AG04450 (cell line): ENCODE measurements around the gene NECAB3. TPM values are rescaled to one million over a fixed set of nuclear protein-coding genes. Genes with fewer than 3 reads are reported as not detected.

Experiments used
- CTCF ChIA-PET: fragments of 300-600, 350-600 bp; formaldehyde crosslinking; extraction: SDS; loops from one replicate; lab custom pipeline; 2022; ENCODE audit warnings: antibody characterized with exemption, inconsistent platforms; lab: Charles Lee
- POLR2A ChIA-PET: fragments of 350-600 bp; formaldehyde crosslinking; extraction: SDS; loops from one replicate; lab custom pipeline; 2021; ENCODE audit warnings: antibody characterized with exemption, inconsistent platforms; lab: Yijun Ruan, JAX
- DNase-seq: peaks from one replicate; pipeline ENCODE4 v3.0.0-alpha.2; 2011; ENCODE audit warnings: low read depth, low spot score
- H3K27ac ChIP-seq: one replicate; pipeline ENCODE4 v1.5.1; 2012; ENCODE audit warnings: low read depth, low read length, control low read depth
- H3K27me3 ChIP-seq: one replicate; pipeline ENCODE4 v1.6.0; 2012; ENCODE audit warnings: low read length; ENCODE audit not compliant: control insufficient read depth, insufficient read depth
- H3K4me3 ChIP-seq: 2 replicates; pipeline ENCODE4 v1.5.1; 2011; ENCODE audit warnings: mild to moderate bottlenecking, low read depth, low read length, control low read depth
- H3K9me3 ChIP-seq: 2 replicates; pipeline ENCODE4 v1.5.1; 2012; ENCODE audit warnings: low read length; ENCODE audit not compliant: control insufficient read depth, insufficient read depth
- CTCF ChIP-seq: IDR thresholded peaks from 2 replicates; pipeline ENCODE4 v1.5.1; 2011; ENCODE audit warnings: low read depth, low read length, control low read depth, inconsistent platforms
- polyA plus RNA-seq: library from polyadenylated mRNA; depleted of rRNA; stranded (reverse); fragments of >200 nt; gene quantifications from 2 replicates; pipeline ENCODE4 v1.2.3, GENCODE V29; 2011

The NECAB3 gene
- polyA plus RNA-seq, 1 experiment: 11.7 TPM

GRCh38 chr20:33663161-33664084 lies 10.8 kb downstream of the NECAB3 start:
- no peak for TF ChIP-seq CTCF
- DNase-seq: no peak

GRCh38 chr20:33662172-33662571 lies 12.1 kb downstream of the NECAB3 start, which contains the start of gene C20orf144:
TSS of gene C20orf144 (plus strand) at chr20:33662327. CDS start at chr20:33662346, 19 bp downstream.
- Histone ChIP-seq H3K27me3 (no peaks in the 10 kb centered on the region), H3K27ac (peak within 1 kb of the TSS; percentile 80), H3K4me3 (peak within 1 kb of the TSS; percentile 80), H3K9me3 (no peaks in the 10 kb centered on the region; the same call in 1 of the 2 replicates)
- POLR2A ChIA-PET: interaction anchor here (1.3 kb wide), 1 partner anchor 450 kb away, joined by 3 read pairs; the partner anchor contains the start of gene EIF2S2
- CTCF ChIA-PET: interaction anchor here (2.2 kb wide), 1 partner anchor 8 kb away, joined by 13 read pairs; no protein-coding TSS in a partner anchor
- TF ChIP-seq CTCF: no peak
- DNase-seq: no peak

More at GRCh38 chr20:33663161-33664084, 10.8 kb downstream of the NECAB3 start:
- POLR2A ChIA-PET: interaction anchor here (0.6 to 2.3 kb wide), 9 partner anchors 10 to 449 kb away, joined by 3 to 10 read pairs (median 4); partner anchors contain the start of genes CBFA2T2, EIF2S2, PXMP4 and ZNF341
- no peaks in the 10 kb centered on the region; the same call in 1 of the 2 replicates for H3K9me3 ChIP-seq
- H3K4me3 ChIP-seq: peak overlapping the region; percentile 80
- no peaks in the 10 kb centered on the region for H3K27me3 ChIP-seq
- CTCF ChIA-PET: interaction anchor here (0.6 to 2.2 kb wide), 3 partner anchors 9 to 197 kb away, joined by 3 to 13 read pairs (median 4); no protein-coding TSS in a partner anchor
- peak overlapping the region; percentile 80 for H3K27ac ChIP-seq

- ChIA-PET POLR2A (no interaction called here), CTCF (no interaction called here)
- H3K27ac ChIP-seq: no peak overlapping the region
- DNase-seq: no peak
- H3K9me3 ChIP-seq: no peaks in the 10 kb centered on the region; the same call in 1 of the 2 replicates
- no peaks in the 10 kb centered on the region for H3K27me3 ChIP-seq
- TF ChIP-seq CTCF: no peak
- no peak overlapping the region for H3K4me3 ChIP-seq
These were observed 13.6 kb downstream of the NECAB3 start for GRCh38 chr20:33660685-33661058.

- ChIA-PET CTCF (no interaction called here), POLR2A (no interaction called here)
These were observed 14.1 kb downstream of the NECAB3 start for GRCh38 chr20:33660035-33660684.

More at GRCh38 chr20:33660035-33660684, 14.1 kb downstream of the NECAB3 start:
- DNase-seq: no peak
- Histone ChIP-seq H3K27ac (no peak overlapping the region), H3K9me3 (no peaks in the 10 kb centered on the region; the same call in 1 of the 2 replicates), H3K27me3 (no peaks in the 10 kb centered on the region), H3K4me3 (no peak overlapping the region)
- no peak for TF ChIP-seq CTCF
